Measurements from ENCODE around the gene IL21R. TPM values are rescaled to one million over a fixed set of nuclear protein-coding genes. Genes with fewer than 3 reads are reported as not detected.

Gene IL21R
- total and polyA plus RNA-seq, 10 of the 15 experiments (the other 5 are each of a cell fraction or from before 2014, with no cell fraction given) = 5.3 to 138 (median 82.5) TPM

DNA sequence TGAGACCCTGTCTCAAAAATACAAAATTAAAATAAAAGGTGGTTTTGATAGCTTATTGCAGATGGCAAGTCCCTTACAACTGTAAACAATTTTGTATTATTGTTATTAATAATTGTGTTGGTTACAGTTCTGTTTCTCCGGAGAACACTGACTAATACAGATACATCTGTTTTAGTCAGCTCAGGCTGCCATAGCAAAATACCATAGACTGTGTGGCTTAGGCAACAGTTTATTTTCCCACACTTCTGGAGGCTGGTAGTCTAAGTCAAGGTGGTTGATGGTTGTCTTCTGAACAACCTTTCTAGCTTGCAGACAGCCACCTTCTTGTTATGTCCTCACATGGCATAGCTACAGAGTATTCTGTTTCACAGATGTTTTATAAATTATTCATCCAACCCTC is 14.2 kb upstream of the IL21R start (continued):
- TF ChIP-seq, protein P1, sequence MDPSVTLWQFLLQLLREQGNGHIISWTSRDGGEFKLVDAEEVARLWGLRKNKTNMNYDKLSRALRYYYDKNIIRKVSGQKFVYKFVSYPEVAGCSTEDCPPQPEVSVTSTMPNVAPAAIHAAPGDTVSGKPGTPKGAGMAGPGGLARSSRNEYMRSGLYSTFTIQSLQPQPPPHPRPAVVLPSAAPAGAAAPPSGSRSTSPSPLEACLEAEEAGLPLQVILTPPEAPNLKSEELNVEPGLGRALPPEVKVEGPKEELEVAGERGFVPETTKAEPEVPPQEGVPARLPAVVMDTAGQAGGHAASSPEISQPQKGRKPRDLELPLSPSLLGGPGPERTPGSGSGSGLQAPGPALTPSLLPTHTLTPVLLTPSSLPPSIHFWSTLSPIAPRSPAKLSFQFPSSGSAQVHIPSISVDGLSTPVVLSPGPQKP (IDR thresholded peaks at IDR 0.05; ENCODE audit: low read depth, low read length) = no peak
- TF ChIP-seq POLR2A (IDR thresholded peaks at IDR 0.05; ENCODE audit: low read depth, low read length) (no peak), SMAD5 (IDR thresholded peaks at IDR 0.05; ENCODE audit: low read depth) (no peak), MXI1 (IDR thresholded peaks at IDR 0.05; ENCODE audit: low read depth, low read length) (no peak), TBL1XR1 (IDR thresholded peaks at IDR 0.05; ENCODE audit: low read depth, low read length) (0 out of 2 replicates have a peak, but pooled peaks have one; percentile 51), SMARCA5 (IDR thresholded peaks at IDR 0.05) (no peak), TCF12 (IDR thresholded peaks at IDR 0.05; ENCODE audit: low read depth, low read length) (0 out of 2 replicates have a peak, but pooled peaks have one; percentile 20), GABPA (IDR thresholded peaks at IDR 0.05; ENCODE audit: low read depth) (peak; percentile 39; the same call in 1 of the 2 replicates), MEF2A (IDR thresholded peaks at IDR 0.05; ENCODE audit: insufficient read depth, low read depth, low read length) (peak; percentile 73)
- TF ChIP-seq, protein P2, sequence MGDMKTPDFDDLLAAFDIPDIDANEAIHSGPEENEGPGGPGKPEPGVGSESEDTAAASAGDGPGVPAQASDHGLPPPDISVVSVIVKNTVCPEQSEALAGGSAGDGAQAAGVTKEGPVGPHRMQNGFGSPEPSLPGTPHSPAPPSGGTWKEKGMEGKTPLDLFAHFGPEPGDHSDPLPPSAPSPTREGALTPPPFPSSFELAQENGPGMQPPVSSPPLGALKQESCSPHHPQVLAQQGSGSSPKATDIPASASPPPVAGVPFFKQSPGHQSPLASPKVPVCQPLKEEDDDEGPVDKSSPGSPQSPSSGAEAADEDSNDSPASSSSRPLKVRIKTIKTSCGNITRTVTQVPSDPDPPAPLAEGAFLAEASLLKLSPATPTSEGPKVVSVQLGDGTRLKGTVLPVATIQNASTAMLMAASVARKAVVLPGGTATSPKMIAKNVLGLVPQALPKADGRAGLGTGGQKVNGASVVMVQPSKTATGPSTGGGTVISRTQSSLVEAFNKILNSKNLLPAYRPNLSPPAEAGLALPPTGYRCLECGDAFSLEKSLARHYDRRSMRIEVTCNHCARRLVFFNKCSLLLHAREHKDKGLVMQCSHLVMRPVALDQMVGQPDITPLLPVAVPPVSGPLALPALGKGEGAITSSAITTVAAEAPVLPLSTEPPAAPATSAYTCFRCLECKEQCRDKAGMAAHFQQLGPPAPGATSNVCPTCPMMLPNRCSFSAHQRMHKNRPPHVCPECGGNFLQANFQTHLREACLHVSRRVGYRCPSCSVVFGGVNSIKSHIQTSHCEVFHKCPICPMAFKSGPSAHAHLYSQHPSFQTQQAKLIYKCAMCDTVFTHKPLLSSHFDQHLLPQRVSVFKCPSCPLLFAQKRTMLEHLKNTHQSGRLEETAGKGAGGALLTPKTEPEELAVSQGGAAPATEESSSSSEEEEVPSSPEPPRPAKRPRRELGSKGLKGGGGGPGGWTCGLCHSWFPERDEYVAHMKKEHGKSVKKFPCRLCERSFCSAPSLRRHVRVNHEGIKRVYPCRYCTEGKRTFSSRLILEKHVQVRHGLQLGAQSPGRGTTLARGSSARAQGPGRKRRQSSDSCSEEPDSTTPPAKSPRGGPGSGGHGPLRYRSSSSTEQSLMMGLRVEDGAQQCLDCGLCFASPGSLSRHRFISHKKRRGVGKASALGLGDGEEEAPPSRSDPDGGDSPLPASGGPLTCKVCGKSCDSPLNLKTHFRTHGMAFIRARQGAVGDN (IDR thresholded peaks at IDR 0.05) = no peak
